ENCODE measurements around the gene WDFY4.

Gene WDFY4

GRCh38 chr10:48779546-48780152 is 95.0 kb downstream of the WDFY4 start:
- Histone ChIP-seq H3K4me1 (no peaks in the 10 kb centered on the region), H3K36me3 (ENCODE audit: control insufficient read depth, insufficient read depth, low read length) (no peaks in the 10 kb centered on the region)

GRCh38 chr10:48780341-48780740 is 95.7 kb downstream of the WDFY4 start:
- Histone ChIP-seq H3K9ac (no peak overlapping the region), H3K4me2 (ENCODE audit: low read length) (no peak overlapping the region), H2AFZ (no peak overlapping the region), H3K79me2 (no peaks in the 10 kb centered on the region), H3K9me3 (ENCODE audit: control insufficient read depth, low read length) (no peaks in the 10 kb centered on the region), H3K27me3 (ENCODE audit: control insufficient read depth, insufficient read depth, low read length) (no peaks in the 10 kb centered on the region), H3K4me1 (no peaks in the 10 kb centered on the region), H3K4me3 (ENCODE audit: low read depth, low read length) (no peak overlapping the region), H3K36me3 (ENCODE audit: control insufficient read depth, insufficient read depth, low read length) (no peaks in the 10 kb centered on the region), H3K27ac (no peak overlapping the region)
- no peak for TF ChIP-seq CTCF (IDR thresholded peaks at IDR 0.05)

More at GRCh38 chr10:48779546-48780152, 95.0 kb downstream of the WDFY4 start:
- no peaks in the 10 kb centered on the region for H3K9me3 ChIP-seq (ENCODE audit: control insufficient read depth, low read length)
- no peaks in the 10 kb centered on the region for H3K27me3 ChIP-seq (ENCODE audit: control insufficient read depth, insufficient read depth, low read length)
- H3K4me3 ChIP-seq (ENCODE audit: low read depth, low read length) = no peak overlapping the region
- H3K79me2 ChIP-seq = no peaks in the 10 kb centered on the region
- H3K27ac ChIP-seq = no peak overlapping the region
- H3K9ac ChIP-seq = no peak overlapping the region
- no peak overlapping the region for H3K4me2 ChIP-seq (ENCODE audit: low read length)
- TF ChIP-seq CTCF (IDR thresholded peaks at IDR 0.05) = no peak
- no peak overlapping the region for H2AFZ ChIP-seq

DNA sequence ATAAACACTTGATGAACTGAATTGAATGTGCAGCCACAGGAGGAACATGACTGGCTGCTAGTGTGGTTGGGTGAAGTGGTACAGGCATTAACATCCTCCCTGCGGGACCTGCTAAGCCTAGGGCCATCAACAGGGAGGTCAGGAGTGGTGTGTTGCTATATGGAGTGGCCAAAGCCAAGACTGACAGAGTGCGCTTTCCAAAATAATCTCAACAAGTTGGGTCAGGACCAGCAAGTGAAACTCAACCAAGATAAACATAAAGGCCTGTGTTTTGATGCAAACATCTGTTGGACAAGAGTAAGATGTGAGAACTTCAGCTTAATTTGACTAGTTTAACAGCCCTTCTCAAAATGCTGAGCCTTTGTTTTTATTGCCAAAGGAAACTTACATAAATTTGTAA is 97.7 kb downstream of the WDFY4 start:
- H3K27ac ChIP-seq = no peak overlapping the region
- H3K36me3 ChIP-seq (ENCODE audit: control insufficient read depth, insufficient read depth, low read length) = no peaks in the 10 kb centered on the region
- H3K27me3 ChIP-seq (ENCODE audit: control insufficient read depth, insufficient read depth, low read length) = no peaks in the 10 kb centered on the region
- TF ChIP-seq CTCF (IDR thresholded peaks at IDR 0.05) = no peak
- no peak overlapping the region for H3K9ac ChIP-seq
- H3K79me2 ChIP-seq = no peaks in the 10 kb centered on the region
- no peak overlapping the region for H3K4me3 ChIP-seq (ENCODE audit: low read depth, low read length)
- no peak overlapping the region for H3K4me2 ChIP-seq (ENCODE audit: low read length)
- no peaks in the 10 kb centered on the region for H3K9me3 ChIP-seq (ENCODE audit: control insufficient read depth, low read length)
- no peaks in the 10 kb centered on the region for H3K4me1 ChIP-seq
- no peak overlapping the region for H2AFZ ChIP-seq

DNA sequence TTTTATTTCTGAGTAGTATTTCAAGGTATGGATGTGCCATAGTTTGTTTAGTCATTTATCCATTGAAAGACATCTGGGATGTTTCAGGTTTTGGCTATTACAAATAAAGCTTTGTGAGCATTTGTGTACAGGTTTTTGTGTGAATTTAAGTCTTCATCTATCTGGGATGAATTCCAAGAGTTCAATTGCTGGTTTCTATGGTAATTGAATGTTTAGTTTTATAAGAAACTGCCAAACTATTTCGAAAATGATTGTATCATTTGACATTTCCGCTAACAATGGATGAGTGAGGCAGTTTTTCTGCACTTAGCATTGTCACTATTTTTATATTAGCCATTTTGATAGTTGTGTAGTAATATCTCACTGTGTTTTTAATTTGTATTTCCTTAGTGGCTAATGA is 99.4 kb downstream of the WDFY4 start:
- H3K9ac ChIP-seq = no peak overlapping the region
- no peak for TF ChIP-seq CTCF (IDR thresholded peaks at IDR 0.05)

GRCh38 chr10:48785796-48786195 is 101.1 kb downstream of the WDFY4 start:
- no peaks in the 10 kb centered on the region for H3K9me3 ChIP-seq (ENCODE audit: control insufficient read depth, low read length)
- H3K27me3 ChIP-seq (ENCODE audit: control insufficient read depth, insufficient read depth, low read length) = no peaks in the 10 kb centered on the region
- no peaks in the 10 kb centered on the region for H3K36me3 ChIP-seq (ENCODE audit: control insufficient read depth, insufficient read depth, low read length)
- H3K27ac ChIP-seq = no peak overlapping the region
- TF ChIP-seq CTCF (IDR thresholded peaks at IDR 0.05) = no peak
- no peaks in the 10 kb centered on the region for H3K4me1 ChIP-seq
- no peak overlapping the region for H2AFZ ChIP-seq
- no peak overlapping the region for H3K9ac ChIP-seq
- no peak overlapping the region for H3K4me3 ChIP-seq (ENCODE audit: low read depth, low read length)
- no peak overlapping the region for H3K4me2 ChIP-seq (ENCODE audit: low read length)
- H3K79me2 ChIP-seq = no peaks in the 10 kb centered on the region

More for the DNA sequence above, 99.4 kb downstream of the WDFY4 start:
- Histone ChIP-seq H3K27me3 (ENCODE audit: control insufficient read depth, insufficient read depth, low read length) (no peaks in the 10 kb centered on the region), H3K4me3 (ENCODE audit: low read depth, low read length) (no peak overlapping the region), H3K27ac (no peak overlapping the region), H3K36me3 (ENCODE audit: control insufficient read depth, insufficient read depth, low read length) (no peaks in the 10 kb centered on the region), H3K79me2 (no peaks in the 10 kb centered on the region), H3K4me2 (ENCODE audit: low read length) (no peak overlapping the region), H3K4me1 (no peaks in the 10 kb centered on the region), H3K9me3 (ENCODE audit: control insufficient read depth, low read length) (no peaks in the 10 kb centered on the region), H2AFZ (no peak overlapping the region)
